HG02885 (cell line): Measurements from ENCODE around the gene SLC22A14.

ENCODE experiments used
- ATAC-seq: cut with Tn5 transposase; IDR thresholded peaks from one replicate; pipeline ENCODE4 v1.9.1; 2021; ENCODE audit warnings: mild to moderate bottlenecking; ENCODE audit not compliant: unreplicated experiment, poor library complexity

Gene SLC22A14

DNA sequence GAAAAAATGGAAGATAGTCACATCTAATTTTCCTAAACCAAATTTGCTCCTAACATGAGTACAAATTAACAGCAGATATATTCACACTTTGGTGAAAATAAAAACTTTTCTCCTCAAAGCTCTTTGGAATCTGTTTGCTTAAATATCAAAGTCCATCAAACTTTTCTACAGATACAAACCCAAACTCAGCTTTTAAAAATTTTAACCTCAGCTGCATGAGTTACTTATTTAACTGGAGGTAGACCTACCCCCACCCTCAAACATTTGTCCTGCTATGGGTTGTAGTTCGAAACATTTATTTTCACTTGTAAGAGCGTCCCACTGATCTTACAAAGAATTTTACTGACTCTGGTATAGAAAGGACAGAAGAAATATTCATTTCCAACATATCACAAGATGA lies 55.6 kb downstream of the SLC22A14 start:
- ATAC-seq = no peak

GRCh38 chr3:38343797-38344594 lies 61.9 kb downstream of the SLC22A14 start:
- ATAC-seq = no peak

DNA sequence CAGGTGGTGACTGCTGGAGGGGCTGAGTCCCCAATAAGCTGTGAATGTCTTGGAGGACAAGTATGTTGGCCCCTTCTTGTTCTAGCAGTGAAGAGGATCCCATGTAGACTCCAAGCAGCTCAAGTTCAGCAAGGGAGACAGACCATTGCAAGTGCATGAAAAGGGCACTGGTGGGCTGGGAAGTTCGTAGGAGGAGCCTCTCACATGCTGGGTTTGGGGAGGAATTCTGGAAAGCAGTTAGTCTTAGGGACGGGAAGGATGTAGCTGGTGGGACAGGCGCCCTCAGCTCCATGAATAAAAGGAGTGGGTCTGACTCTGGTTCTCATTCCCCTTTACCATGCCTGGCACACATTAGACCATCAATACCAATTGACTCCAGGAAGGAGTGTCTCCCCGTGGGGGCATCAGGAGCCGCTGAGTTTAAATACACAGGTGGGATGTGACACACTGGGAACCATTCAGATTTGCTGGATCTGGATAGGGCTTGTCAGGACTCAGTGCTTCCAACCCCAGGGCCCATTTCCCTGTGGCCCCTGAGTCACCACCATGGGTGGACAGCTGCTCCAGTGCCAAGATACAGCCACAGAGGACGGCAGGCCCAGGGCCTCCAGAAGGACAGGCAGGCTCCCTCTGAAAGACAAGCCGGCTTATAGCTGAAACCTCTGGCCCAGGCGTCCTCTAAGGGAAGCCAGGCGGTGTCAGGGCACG lies 63.9 kb downstream of the SLC22A14 start:
- peak; percentile 30 for ATAC-seq

- peak; percentile 97 for ATAC-seq
These were observed 64.7 kb downstream of the SLC22A14 start, which contains the start of gene XYLB for GRCh38 chr3:38346587-38347410. TSS of gene XYLB (plus strand) at chr3:38346785. CDS start at chr3:38346869, 84 bp downstream.

- no peak for ATAC-seq
These were observed 65.5 kb downstream of the SLC22A14 start for GRCh38 chr3:38347421-38348200.

- no peak for ATAC-seq
These were observed 66.8 kb downstream of the SLC22A14 start for GRCh38 chr3:38348903-38349302.

DNA sequence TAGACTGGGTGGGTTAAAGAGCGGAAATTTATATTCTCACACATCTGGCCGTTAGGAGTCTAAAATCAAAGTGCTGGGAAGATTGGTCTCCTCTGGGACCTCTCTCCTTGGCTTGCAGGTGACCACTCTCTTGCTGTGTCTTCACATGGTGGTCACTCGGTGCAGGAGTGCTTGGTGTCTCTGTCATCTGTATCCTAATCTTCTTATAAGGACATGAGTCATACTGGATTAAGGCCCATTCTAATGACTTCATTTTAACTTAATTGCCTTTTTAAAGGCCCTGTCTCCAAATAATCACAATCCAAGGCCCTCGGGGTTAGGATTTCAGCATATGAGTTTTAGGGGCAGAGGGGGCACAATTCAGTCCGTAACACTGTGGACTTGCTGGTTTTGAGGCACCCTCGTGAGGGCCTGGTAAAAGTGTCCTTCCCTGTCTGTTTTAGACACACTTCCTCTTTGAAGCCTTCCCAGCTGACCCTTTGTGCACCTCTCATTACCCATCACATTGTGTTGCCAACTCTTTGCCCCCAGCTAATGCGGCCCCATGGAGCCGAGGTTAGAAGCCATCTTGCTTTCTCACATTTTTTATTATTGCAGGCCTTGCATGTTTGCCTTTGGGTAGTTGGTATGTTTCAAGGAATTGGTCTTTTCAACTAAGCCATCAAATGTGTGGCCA lies 67.7 kb downstream of the SLC22A14 start:
- ATAC-seq = no peak

DNA sequence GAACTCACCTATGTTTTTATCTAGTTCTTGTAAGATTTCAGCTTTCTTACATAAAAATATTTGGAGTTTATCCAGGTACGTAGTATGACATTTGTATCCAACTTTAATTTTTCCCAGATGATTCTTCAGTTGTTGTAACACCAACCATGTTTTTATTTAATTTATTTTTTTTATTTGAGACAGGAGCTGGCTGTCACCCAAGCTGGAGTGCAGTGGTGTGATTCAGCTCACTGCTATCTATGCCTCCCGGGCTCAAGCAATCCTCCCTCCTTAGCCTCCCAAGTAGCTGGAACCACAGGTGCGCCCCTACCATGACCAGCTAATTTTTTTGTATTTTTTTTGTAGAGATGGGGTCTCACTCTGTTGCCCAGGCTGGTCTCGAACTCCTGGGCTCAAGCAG lies 71.1 kb downstream of the SLC22A14 start:
- no peak for ATAC-seq

GRCh38 chr3:38354588-38355330 lies 72.7 kb downstream of the SLC22A14 start:
- ATAC-seq = no peak

DNA sequence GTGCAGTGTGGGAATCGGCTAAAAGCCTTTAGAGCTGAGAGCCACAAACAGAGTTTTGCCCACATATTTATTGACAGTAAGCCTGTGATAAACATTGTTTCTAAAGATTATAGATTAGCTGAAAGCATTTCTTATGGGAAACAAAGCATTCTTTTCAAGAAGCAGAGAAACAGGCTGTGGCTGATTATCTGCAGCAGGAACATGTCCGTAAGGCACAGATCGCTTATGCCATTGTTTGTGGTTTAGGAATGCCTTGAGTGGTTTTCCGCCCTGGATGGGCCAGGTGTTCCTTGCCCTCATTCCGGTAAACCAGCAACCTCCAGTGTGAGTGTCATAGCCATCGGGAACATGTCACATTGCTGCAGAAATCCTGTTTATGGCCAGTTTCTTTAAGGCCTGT lies 76.9 kb downstream of the SLC22A14 start:
- no peak for ATAC-seq

DNA sequence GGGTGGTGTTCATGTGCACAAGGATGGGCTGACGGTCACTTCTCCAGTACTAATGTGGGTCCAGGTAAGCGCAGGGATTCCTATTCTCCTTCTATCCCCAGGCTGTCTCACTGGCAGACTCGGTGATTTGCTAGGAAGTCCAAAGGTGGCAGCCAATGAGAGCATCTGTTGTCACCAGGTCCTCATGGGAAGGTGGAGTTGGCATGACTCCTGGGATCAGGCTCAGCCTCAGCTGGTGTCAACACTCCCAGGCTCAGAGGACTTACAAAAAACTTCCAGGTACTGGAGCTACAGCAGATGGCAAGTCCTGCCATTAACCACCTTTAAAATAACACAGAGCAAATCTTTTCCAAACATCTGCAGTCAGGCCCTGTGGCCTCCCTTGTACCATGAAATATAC lies 78.3 kb downstream of the SLC22A14 start:
- ATAC-seq = no peak

- ATAC-seq = no peak
These were observed 79.4 kb downstream of the SLC22A14 start for GRCh38 chr3:38361496-38361895.

- ATAC-seq = no peak
These were observed 80.7 kb downstream of the SLC22A14 start for GRCh38 chr3:38362825-38363224.

GRCh38 chr3:38364721-38365400 lies 82.8 kb downstream of the SLC22A14 start:
- ATAC-seq = no peak

- ATAC-seq = no peak
These were observed 83.5 kb downstream of the SLC22A14 start for GRCh38 chr3:38365469-38366062.

- no peak for ATAC-seq
These were observed 84.0 kb downstream of the SLC22A14 start for GRCh38 chr3:38366082-38366481.

DNA sequence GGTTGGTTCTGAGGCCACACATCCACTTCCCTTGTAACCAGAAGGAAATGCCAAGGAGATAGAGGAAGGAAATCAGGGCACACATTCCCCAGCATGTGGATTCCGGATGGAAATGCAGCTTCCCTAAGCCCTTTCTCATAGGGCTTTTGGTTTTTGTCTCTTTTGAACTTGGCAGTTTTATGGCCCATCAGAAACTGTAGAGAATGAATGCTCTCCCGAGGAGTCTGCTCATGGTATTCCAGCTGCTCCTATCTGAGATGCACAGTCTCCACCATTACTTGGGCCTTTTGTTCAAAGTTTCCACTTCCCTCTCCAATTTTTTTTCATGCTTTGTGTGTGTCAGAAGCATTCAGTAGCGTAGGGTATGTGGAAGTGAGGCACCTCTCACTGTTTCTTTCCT lies 85.7 kb downstream of the SLC22A14 start:
- no peak for ATAC-seq
